Glutamatergic neuron (in vitro differentiated cells): ENCODE results near the gene ZXDC. TPM values are rescaled to one million over a fixed set of nuclear protein-coding genes. Genes with fewer than 3 reads are reported as not detected.

Experiments used
- DNase-seq: peaks from one replicate; pipeline ENCODE4 v3.0.0; 2022
- H3K27ac Mint-ChIP-seq: one replicate; pipeline ENCODE4 v1.8.0; 2020; ENCODE audit warnings: mild to moderate bottlenecking, mixed read lengths, inconsistent platforms; ENCODE audit not compliant: unreplicated experiment
- H3K27me3 Mint-ChIP-seq: one replicate; pipeline ENCODE4 v1.8.0; 2020; ENCODE audit warnings: mild to moderate bottlenecking, moderate library complexity, mixed read lengths, inconsistent platforms; ENCODE audit not compliant: unreplicated experiment
- H3K36me3 Mint-ChIP-seq: one replicate; pipeline ENCODE4 v1.8.0; 2020; ENCODE audit warnings: mild to moderate bottlenecking, mixed read lengths, inconsistent platforms; ENCODE audit not compliant: unreplicated experiment
- H3K4me1 Mint-ChIP-seq: one replicate; pipeline ENCODE4 v1.8.0; 2020; ENCODE audit warnings: mild to moderate bottlenecking, low read depth, mixed read lengths, inconsistent platforms; ENCODE audit not compliant: unreplicated experiment
- H3K4me3 Mint-ChIP-seq: one replicate; pipeline ENCODE4 v1.8.0; 2020; ENCODE audit warnings: mild to moderate bottlenecking, mixed read lengths, inconsistent platforms; ENCODE audit not compliant: unreplicated experiment
- H3K9me3 Mint-ChIP-seq: one replicate; pipeline ENCODE4 v1.8.0; 2020; ENCODE audit warnings: mild to moderate bottlenecking, moderate library complexity, mixed read lengths, inconsistent platforms; ENCODE audit not compliant: unreplicated experiment
- CTCF ChIP-seq: fragments of 200-600 bp; sonication (generic); IDR thresholded peaks from one replicate; pipeline ENCODE4 v1.5.0; 2021; ENCODE audit not compliant: partially characterized antibody, unreplicated experiment
- total RNA-seq: library from RNA; stranded (reverse); fragmentation: NEBNext Ultra II Directional; extraction: Animal tissue kit (Norgen Biotek cat#: 25700); gene quantifications from one replicate; pipeline ENCODE4 v1.2.1, GENCODE V29; 2021; ENCODE audit not compliant: unreplicated experiment

ZXDC gene
- total RNA-seq, 1 donor from 2014 or later: 39.5 TPM

GRCh38 chr3:126416943-126417342, 58.7 kb downstream of the ZXDC start:
- Mint-ChIP-seq H3K9me3 (no peaks in the 10 kb centered on the region), H3K4me3 (no peak overlapping the region), H3K36me3 (no peaks in the 10 kb centered on the region), H3K27me3 (peaks cover 3% of the 10 kb centered on the region), H3K4me1 (no peaks in the 10 kb centered on the region), H3K27ac (no peak overlapping the region)
- no peak for TF ChIP-seq CTCF
- DNase-seq: no peak

GRCh38 chr3:126415661-126416591, 59.8 kb downstream of the ZXDC start:
- peak; percentile 8 for DNase-seq
- no peak overlapping the region for H3K4me3 Mint-ChIP-seq

GRCh38 chr3:126414961-126415660, 60.6 kb downstream of the ZXDC start:
- H3K4me3 Mint-ChIP-seq: no peak overlapping the region
- no peak for TF ChIP-seq CTCF
- no peak overlapping the region for H3K27ac Mint-ChIP-seq
- peaks cover 1% of the 10 kb centered on the region for H3K9me3 Mint-ChIP-seq
- H3K4me1 Mint-ChIP-seq: no peaks in the 10 kb centered on the region
- no peaks in the 10 kb centered on the region for H3K36me3 Mint-ChIP-seq
- H3K27me3 Mint-ChIP-seq: peaks cover under 1% of the 10 kb centered on the region
- no peak for DNase-seq

More at GRCh38 chr3:126415661-126416591, 59.8 kb downstream of the ZXDC start:
- Mint-ChIP-seq H3K27ac (no peak overlapping the region), H3K9me3 (no peaks in the 10 kb centered on the region), H3K27me3 (peaks cover 3% of the 10 kb centered on the region), H3K4me1 (no peaks in the 10 kb centered on the region), H3K36me3 (no peaks in the 10 kb centered on the region)
- no peak for TF ChIP-seq CTCF

- no peak overlapping the region for H3K4me3 Mint-ChIP-seq
- no peak for DNase-seq
- peaks cover 1% of the 10 kb centered on the region for H3K9me3 Mint-ChIP-seq
- no peaks in the 10 kb centered on the region for H3K4me1 Mint-ChIP-seq
- no peaks in the 10 kb centered on the region for H3K36me3 Mint-ChIP-seq
- no peak for TF ChIP-seq CTCF
- no peaks in the 10 kb centered on the region for H3K27me3 Mint-ChIP-seq
- no peak overlapping the region for H3K27ac Mint-ChIP-seq
Measured at GRCh38 chr3:126414406-126414805, 61.3 kb downstream of the ZXDC start.

GRCh38 chr3:126413693-126414080, 62.0 kb downstream of the ZXDC start:
- Mint-ChIP-seq H3K27me3 (no peaks in the 10 kb centered on the region), H3K27ac (no peak overlapping the region), H3K9me3 (peaks cover 1% of the 10 kb centered on the region), H3K4me3 (no peak overlapping the region), H3K36me3 (no peaks in the 10 kb centered on the region), H3K4me1 (no peaks in the 10 kb centered on the region)
- no peak for TF ChIP-seq CTCF
- DNase-seq: no peak
